ENCODE data around the gene CSNK1E.

The CSNK1E gene

DNA sequence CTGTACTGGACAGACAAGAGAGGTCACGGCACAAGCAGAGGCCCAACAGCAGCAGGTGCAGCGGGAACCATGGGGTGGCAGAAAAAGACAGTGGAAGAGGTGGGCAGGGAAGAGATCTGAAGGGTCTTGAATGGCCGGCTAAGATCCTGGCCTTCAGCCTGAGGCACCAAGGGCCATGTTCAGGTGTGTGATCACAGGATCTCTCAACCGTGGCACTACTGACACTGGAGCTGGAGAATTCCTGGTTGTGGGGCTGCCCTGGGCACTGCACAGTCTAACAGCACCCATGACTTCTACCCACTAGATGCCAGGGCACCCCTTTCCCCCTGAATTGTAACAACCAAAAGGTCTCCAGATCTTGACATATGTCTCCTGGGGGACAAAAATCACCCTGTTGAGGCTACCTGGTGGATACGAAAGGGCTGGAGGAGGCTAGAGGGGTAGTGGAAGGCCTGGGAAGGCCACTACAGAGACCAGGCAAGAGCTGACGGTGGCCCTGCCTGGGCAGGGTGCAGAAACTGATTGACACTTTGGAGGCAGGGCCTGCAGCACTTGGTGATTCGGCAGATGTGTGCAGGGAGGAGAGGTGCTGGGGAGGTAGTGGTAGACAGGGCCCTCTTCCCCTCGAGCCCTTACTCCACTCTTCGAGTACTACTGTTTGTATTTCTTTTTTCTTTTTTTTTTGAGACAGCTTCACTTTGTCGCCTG lies 8.3 kb downstream of the CSNK1E start:
- DNase-seq (ENCODE audit: low read depth in 1 of 2, low spot score in 1 of 2), result no peak

DNA sequence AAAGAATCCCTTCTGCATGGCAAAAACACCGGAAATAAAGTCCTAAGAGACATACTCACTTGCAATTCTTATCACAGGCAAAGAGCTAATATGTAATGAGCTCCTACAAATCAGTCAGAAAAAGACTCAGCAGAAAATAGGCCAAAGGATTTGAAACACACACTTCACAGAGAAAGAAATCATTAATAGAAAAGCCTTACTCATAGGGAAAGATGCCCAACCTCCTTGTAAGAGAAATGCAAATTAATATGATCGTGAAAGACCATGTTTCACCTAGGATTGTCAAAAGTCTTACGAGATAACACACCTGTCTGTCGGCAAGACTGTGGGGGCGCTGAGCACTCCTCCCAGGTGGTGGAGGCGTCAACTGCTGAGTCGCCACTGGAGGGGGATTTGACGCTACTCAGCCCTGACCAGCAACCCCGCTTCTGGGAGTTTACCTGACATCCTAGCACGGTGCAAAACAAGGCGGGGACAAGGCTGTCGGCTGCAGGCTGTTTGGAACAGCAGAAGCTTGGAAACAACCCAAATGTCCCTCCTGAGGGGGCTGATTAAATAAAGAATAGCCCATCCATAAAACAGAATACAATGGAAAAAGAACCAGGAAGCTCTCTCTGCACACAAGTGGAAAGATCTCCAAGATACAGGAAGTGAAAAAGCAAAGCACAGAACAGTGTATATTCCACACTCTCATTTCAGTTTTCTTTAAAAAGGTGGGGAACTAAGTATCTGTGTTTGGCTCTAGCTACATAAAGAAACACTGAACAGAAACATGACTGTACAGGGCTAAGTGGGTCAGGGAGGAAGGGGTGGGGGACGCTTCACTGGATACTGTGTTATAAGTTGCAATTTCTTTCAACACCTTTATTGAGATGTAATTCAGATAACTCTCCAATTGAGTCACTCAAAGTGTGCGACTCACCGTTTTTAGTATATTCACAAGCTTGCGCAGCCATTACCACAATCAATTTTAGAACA lies 11.5 kb downstream of the CSNK1E start:
- no peak for DNase-seq (ENCODE audit: low read depth in 1 of 2, low spot score in 1 of 2)

- no peak for DNase-seq (ENCODE audit: low read depth in 1 of 2, low spot score in 1 of 2)
These were observed 12.7 kb downstream of the CSNK1E start for GRCh38 chr22:38304526-38304925.

DNA sequence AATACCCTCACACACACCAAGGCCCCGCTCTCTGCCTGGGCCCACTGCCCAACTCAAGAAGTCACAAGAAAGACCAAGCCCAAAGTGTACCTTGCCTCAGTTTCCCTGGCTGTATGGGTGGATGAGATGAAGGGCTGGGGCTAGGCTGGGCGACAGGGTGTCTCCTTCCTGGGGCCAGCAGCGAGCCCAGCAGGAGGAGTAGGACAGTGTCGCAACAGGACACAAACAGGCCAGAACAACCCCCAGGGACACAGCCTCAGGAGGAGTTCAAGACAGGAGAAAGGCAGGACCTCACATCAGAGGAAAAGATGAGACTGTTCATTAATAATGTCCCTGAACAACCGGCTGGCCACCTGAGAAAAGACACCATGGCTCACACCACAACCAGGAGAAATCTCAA lies 13.3 kb downstream of the CSNK1E start:
- no peak for DNase-seq (ENCODE audit: low read depth in 1 of 2, low spot score in 1 of 2)

DNA sequence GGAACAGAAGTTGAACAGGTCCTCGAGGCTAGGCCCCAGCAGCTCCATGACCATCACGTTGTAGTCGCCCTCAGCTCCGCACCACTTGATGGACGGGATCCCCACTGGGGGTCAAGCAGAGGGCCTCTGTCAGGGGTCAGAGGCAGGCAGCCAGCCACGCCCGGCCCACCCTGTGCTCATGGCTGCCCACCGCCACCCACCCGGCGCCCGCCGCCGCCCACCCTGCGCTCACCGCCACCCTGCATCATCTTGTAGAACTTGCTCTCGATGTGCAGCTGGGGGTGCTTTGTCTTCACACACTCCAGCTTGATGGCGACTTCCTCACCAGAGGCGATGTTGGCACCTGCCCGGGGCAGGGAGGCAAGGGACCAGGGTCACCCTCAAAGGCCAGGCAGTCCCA lies 14.3 kb downstream of the CSNK1E start:
- no peak for DNase-seq (ENCODE audit: low read depth in 1 of 2, low spot score in 1 of 2)

DNA sequence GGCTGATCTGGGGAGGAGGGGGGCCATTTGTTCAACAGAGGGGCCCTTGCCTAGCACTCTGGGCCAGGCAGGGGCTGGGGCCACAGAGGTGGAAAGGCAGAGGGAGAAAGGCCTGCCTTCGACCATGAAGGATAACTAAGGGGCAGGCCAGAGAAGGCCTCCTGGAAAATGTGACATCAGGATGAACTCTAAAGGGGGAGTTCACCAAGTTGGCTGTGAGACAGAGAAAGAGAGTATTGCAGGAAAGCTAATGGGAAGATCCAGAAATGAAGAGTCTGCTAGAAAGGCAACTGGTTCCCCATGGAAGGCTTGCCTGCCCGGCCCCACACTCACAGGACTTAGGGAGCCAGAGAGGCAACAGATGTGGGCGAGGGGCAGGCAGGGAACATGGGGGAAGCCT lies 16.3 kb downstream of the CSNK1E start:
- DNase-seq (ENCODE audit: low read depth in 1 of 2, low spot score in 1 of 2), result no peak

- no peak for DNase-seq (ENCODE audit: low read depth in 1 of 2, low spot score in 1 of 2)
These were observed 16.9 kb downstream of the CSNK1E start for GRCh38 chr22:38300197-38300945.

DNA sequence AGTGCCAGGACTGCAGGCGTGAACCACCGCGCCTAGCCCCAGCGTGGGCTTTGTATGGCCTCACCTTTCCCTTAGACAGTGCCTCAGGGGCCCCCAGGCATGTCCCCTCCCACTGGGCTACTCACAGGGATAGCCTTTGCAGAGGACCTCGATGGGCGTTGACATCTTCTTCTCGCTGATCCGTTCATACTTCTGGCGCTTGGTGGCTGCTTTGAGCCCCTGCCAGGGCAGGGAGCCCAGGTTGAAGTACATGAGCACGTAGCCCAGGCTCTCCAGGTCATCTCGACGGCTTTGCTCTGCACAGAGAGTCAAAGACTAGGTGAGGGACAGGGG lies 17.5 kb downstream of the CSNK1E start:
- DNase-seq (ENCODE audit: low read depth in 1 of 2, low spot score in 1 of 2), result no peak

- DNase-seq (ENCODE audit: low read depth in 1 of 2, low spot score in 1 of 2), result peak in 1 of 2 donors; percentile 21
These were observed 18.8 kb downstream of the CSNK1E start for GRCh38 chr22:38298312-38299005.

DNA sequence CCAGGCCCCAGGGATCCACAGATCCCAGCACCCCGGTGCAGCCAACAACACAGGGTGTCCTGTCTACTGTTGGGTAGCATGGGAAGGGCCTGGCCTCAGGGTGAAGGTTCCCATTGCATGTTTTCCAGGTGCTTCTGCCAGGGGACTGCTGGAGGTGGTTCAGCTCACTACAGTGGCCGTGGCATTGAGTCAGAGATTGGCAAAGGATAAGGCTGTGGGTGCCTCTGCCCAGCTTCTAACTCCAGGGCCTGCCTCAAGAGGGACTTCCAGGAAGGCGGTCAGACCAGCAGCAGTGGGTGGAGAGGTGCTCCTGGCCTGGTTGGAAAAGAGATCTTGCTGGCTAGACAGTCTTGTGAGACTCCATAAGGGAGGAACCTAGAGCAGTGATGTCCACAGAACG lies 20.9 kb downstream of the CSNK1E start:
- DNase-seq (ENCODE audit: low read depth in 1 of 2, low spot score in 1 of 2), result no peak

GRCh38 chr22:38295863-38296262 lies 21.4 kb downstream of the CSNK1E start:
- DNase-seq (ENCODE audit: low read depth in 1 of 2, low spot score in 1 of 2), result no peak

DNA sequence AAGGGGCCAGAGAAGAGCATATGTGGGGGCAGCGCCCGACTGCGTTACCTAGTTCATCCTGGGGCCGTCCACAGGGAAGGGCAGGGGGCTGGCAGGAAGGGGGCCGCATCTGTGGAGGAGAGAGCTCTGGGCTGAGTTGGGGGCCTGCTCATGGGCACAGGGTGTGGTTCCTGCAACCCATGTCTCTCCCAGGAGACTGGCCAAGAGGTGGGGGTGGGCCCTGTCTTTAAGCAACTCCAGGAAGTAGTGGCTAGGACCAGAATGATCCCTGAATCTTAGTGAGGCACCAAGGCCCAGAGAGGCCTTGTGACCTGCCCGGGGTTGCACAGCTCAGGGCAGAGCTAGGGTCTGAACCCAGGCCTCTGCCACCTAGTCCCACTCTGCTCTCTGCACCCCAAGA lies 21.9 kb downstream of the CSNK1E start:
- no peak for DNase-seq (ENCODE audit: low read depth in 1 of 2, low spot score in 1 of 2)

DNA sequence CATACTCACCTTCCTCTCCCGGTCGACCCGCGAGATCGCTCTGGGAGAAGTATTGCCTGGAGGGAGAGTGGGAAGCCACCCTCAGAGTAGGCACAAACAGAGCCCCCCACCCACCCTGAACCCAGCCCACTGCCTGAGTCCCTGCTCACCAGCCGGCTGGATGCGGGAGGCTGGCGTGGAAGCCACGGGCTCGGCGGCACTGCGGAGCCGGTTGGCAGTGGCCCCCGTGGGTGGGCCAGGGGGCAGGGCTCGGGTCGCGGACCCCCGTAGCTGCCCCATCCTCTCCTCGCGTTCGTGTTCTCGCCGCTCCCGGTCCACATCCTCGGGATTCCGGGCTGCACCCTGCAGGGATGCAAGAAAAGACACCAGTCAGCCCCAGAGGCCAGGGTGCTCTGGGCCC lies 23.0 kb downstream of the CSNK1E start:
- DNase-seq (ENCODE audit: low read depth in 1 of 2, low spot score in 1 of 2), result no peak

DNA sequence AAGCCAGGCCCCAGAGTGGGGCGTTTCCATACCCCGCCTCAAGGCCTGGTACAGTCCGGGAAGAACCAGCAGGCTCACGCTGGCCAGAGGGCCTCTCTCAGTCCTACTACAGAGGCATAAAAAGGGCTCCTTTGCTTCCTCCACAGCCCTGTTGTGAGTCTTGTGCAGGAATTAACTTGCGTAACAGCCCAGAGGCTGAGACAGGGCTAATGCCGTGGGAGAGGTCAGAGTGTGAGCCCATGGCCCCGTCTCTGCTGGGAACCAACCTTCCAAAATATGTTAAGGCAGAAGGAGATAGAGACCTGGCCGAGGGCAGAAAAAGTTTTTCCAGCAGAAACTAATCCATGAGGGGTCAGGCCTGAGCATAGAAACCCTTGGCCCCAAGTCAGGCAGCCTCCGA lies 24.5 kb downstream of the CSNK1E start:
- no peak for DNase-seq (ENCODE audit: low read depth in 1 of 2, low spot score in 1 of 2)

DNA sequence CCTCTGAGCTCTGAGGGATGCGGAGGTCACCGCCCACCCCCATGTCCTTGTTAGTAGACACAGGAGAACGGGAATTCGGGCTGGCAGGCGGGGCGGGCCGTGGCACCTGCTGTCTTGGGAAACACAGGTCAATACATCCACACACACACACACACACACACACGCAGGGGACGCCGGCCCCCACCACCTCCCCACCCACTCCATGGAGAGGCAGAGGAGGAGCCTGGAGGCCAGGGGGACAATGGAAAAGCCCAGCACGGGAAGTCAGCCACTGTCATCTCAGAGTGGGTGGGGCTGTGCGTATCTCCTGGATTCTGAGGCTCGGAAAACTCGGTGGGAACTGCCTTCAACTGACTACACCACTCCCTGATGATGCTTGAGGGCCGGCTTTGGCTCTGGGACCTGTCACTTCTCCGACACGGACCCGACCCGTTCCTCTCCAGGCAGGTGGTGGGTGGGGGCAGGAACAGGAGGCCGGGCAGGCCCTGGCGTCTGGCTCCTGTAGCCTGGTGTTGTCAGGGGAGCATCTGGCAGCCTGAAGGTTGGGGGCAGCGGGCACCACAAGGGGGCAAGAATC lies 25.9 kb downstream of the CSNK1E start:
- no peak for DNase-seq (ENCODE audit: low read depth in 1 of 2, low spot score in 1 of 2)

DNA sequence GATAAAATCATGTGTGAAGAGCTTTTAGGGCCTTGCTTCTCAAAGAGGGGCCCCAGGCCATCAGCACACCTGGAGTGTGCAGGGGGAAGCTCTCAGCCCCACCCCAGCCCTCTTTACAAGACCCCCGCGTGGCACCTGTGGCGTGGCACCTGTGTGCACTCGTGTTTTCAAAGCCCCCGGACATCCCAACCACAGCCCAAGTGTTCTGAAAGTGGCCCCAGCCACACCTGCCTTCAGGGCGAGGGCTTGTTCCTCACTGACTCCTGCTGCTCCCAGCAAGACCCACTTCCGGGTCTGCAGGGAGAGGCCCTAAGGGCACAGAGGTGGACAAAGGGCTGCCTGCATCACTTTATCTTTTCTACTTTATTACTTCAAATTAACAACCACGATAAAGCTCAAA lies 26.9 kb downstream of the CSNK1E start:
- DNase-seq (ENCODE audit: low read depth in 1 of 2, low spot score in 1 of 2), result no peak

DNA sequence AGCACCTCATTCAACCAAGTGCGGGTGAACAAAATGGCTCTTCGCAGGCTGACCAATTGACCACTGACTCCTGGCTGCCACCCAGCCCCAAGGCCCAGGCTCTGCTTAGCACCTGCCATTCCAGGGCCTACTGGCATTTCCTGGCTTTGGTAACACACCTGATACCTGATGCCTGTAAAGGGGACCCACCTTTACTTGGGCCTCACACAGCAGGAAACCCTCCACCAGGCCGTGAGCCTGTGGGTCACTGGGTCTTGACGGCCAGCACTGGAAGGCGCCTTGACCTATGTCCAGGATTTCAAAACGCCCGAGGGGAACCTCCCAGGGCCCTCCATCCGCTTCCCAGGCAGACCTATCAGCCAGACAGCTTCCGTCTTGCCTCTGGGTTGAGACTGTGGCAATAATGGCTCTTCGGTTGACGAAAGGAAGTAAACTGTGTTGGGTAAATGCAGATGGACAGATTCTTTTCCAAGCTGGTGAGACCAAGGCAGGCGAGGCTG lies 27.6 kb downstream of the CSNK1E start:
- no peak for DNase-seq (ENCODE audit: low read depth in 1 of 2, low spot score in 1 of 2)

- no peak for DNase-seq (ENCODE audit: low read depth in 1 of 2, low spot score in 1 of 2)
These were observed 30.1 kb downstream of the CSNK1E start for GRCh38 chr22:38286915-38287669.

DNA sequence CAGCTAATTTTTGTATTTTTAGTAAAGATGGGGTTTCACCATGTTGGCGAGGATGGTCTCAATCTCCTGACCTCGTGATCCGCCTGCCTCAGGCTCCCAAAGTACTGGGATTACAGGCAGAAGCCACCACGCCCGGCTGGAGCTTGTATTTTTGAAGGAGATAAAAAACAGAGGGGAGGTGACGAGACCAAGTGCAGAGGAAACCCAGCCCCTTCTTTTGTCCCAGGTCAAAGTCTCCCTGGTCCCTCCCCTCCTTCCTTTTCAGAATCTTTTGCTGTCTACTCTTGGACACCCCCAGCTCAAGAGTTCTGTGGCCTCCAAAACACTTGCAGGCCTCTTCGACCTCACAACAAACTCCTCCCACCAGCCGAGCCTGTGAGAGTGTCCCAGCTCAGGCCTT lies 32.2 kb downstream of the CSNK1E start:
- no peak for DNase-seq (ENCODE audit: low read depth in 1 of 2, low spot score in 1 of 2)

DNA sequence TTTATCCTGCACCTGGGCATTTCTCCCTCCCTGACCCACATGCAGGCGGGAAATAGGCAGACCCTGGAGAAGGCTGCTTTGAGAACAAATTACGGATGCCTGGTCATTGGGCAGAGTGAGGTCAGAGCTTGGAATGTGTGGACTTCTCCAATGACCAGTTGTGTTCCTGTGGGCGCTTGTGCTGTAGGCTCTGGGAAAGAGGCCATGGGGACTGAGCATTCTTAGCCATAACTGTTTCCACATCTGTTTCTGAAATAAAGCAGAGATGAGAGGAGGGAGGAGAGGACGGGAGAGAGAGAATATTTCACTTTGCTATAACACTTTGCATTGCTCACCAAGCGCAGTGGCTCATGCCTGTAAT lies 33.2 kb downstream of the CSNK1E start:
- DNase-seq (ENCODE audit: low read depth in 1 of 2, low spot score in 1 of 2), result no peak
